Gastrocnemius medialis (tissue), 4 donors: ENCODE results near the gene SUV39H1.

Source experiments
- CTCF ChIP-seq, 5 experiments: fragments of 450-650 bp in 3 of 5; fragments of 200-600 bp in 2 of 5; sonication (generic) in 2 of 5; IDR thresholded peaks in 4 of 5; conservative IDR thresholded peaks in 1 of 5; 1 replicate in 4 of 5; 2 replicates in 1 of 5; pipeline ENCODE4 v1.5.1; 2016 to 2019; ENCODE audit warnings: antibody characterized with exemption in 5 of 5, mild to moderate bottlenecking in 3 of 5, moderate library complexity in 3 of 5
- POLR2A ChIP-seq, 2 donors: fragments of 450-650 bp; IDR thresholded peaks; one replicate each; pipeline ENCODE4 v1.6.1; 2017; ENCODE audit warnings: antibody characterized with exemption in 2 of 2, mild to moderate bottlenecking in 2 of 2, moderate library complexity in 2 of 2

GRCh38 chrX:48720577-48721250, 24.2 kb downstream of the SUV39H1 start:
- TF ChIP-seq CTCF (IDR thresholded peaks at IDR 0.05 in 4 of 5, conservative IDR thresholded peaks at IDR 0.05 in 1 of 5) (no peak), POLR2A (IDR thresholded peaks at IDR 0.05) (no peak)
